SK-N-SH (cell line): ENCODE data around the gene PTPN5.

Experiments used
- CTCF ChIP-seq: fragments of 200-600 bp; sonication (generic); IDR thresholded peaks from 2 replicates; pipeline ENCODE4 v1.6.1; 2017; ENCODE audit warnings: antibody characterized with exemption, mild to moderate bottlenecking, moderate library complexity
- ELF1 ChIP-seq: IDR thresholded peaks from 2 replicates; pipeline ENCODE4 v1.4.0; 2012
- EP300 ChIP-seq, 2 experiments: IDR thresholded peaks; 2 replicates each; pipeline versions ENCODE4 v1.4.0 to v1.6.1; 2012; ENCODE audit warnings: borderline replicate concordance in 1 of 2, low read depth in 1 of 2, low read length in 1 of 2
- GABPA ChIP-seq: IDR thresholded peaks from 2 replicates; pipeline ENCODE4 v1.4.0; 2012; ENCODE audit warnings: low read depth, mild to moderate bottlenecking
- TF ChIP-seq, protein P1 (sequence below): IDR thresholded peaks from 2 replicates; pipeline ENCODE4 v1.6.1; 2012; ENCODE audit warnings: mild to moderate bottlenecking, low read depth, low read length, moderate library complexity

DNA sequence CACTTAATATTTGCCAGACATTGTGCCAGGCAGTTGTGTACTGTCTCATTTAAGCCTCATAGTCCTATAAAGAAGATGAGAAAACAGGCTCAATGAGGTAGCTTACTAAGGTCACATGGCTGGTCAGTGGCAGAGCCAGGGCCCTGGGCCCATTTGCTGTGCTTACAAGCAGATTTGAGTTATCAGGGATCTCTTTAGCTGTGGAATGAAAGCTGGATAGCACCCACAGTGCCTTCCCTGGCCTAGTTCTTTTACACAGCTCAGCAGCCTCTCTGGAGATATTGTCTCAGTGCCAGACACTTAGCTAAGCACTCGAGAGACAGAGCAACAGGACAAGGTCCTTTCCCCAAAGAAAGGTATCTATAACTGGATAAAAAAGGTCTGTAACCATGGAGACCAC, 86.9 kb downstream of the PTPN5 start:
- no peak for TF ChIP-seq GABPA
- TF ChIP-seq, protein P1, sequence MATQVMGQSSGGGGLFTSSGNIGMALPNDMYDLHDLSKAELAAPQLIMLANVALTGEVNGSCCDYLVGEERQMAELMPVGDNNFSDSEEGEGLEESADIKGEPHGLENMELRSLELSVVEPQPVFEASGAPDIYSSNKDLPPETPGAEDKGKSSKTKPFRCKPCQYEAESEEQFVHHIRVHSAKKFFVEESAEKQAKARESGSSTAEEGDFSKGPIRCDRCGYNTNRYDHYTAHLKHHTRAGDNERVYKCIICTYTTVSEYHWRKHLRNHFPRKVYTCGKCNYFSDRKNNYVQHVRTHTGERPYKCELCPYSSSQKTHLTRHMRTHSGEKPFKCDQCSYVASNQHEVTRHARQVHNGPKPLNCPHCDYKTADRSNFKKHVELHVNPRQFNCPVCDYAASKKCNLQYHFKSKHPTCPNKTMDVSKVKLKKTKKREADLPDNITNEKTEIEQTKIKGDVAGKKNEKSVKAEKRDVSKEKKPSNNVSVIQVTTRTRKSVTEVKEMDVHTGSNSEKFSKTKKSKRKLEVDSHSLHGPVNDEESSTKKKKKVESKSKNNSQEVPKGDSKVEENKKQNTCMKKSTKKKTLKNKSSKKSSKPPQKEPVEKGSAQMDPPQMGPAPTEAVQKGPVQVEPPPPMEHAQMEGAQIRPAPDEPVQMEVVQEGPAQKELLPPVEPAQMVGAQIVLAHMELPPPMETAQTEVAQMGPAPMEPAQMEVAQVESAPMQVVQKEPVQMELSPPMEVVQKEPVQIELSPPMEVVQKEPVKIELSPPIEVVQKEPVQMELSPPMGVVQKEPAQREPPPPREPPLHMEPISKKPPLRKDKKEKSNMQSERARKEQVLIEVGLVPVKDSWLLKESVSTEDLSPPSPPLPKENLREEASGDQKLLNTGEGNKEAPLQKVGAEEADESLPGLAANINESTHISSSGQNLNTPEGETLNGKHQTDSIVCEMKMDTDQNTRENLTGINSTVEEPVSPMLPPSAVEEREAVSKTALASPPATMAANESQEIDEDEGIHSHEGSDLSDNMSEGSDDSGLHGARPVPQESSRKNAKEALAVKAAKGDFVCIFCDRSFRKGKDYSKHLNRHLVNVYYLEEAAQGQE = no peak
- TF ChIP-seq ELF1 = no peak
- no peak for TF ChIP-seq CTCF
- TF ChIP-seq EP300 (IDR thresholded peaks at IDR 0.05; ENCODE audit: borderline replicate concordance in 1 of 2, low read depth in 1 of 2, low read length in 1 of 2) = no peak
